B cell (primary cell): Measurements from ENCODE around the gene ZBTB4. TPM values are rescaled to one million over a fixed set of nuclear protein-coding genes. Genes with fewer than 3 reads are reported as not detected.

Experiments
- ATAC-seq: fragments of 200-7000 bp; cut with Tn5 transposase; one replicate; pipeline ENCODE4 v1.10.0; 2021; ENCODE audit warnings: low read depth, mild to moderate bottlenecking, moderate number of reproducible peaks, moderate library complexity
- CTCF ChIA-PET: fragments of 350-600 bp; sonication (Branson Sonifier 250); formaldehyde crosslinking; loops from one replicate; lab custom pipeline; 2021; ENCODE audit warnings: antibody characterized with exemption, inconsistent platforms; lab: Charles Lee
- POLR2A ChIA-PET: fragments of 350-600 bp; sonication (Branson Sonifier 250); formaldehyde crosslinking; loops from one replicate; lab custom pipeline; 2021; ENCODE audit warnings: antibody characterized with exemption; lab: Charles Lee
- DNase-seq: peaks from one replicate; pipeline ENCODE4 v3.0.0; 2013
- H2AFZ ChIP-seq: 2 replicates; pipeline ENCODE4 v1.6.1; 2012; ENCODE audit warnings: mild to moderate bottlenecking, low read depth, low read length; ENCODE audit not compliant: insufficient read depth, poor library complexity, severe bottlenecking
- H3K27ac ChIP-seq, 2 donors: 1 replicate in 1 of 2; 2 replicates in 1 of 2; pipeline ENCODE4 v1.5.1; 2012 to 2013; ENCODE audit warnings: low read length in 2 of 2, mild to moderate bottlenecking in 2 of 2, moderate library complexity in 1 of 2
- H3K27me3 ChIP-seq, 4 experiments: fragments of 200-600 bp in 1 of 4; sonication (generic) in 1 of 4; replicated peaks in 1 of 4; 1 replicate in 2 of 4; 2 replicates in 2 of 4; pipeline versions ENCODE4 v1.6.1 to v1.7.0; 2013 to 2016; ENCODE audit warnings: low read length in 3 of 4, mild to moderate bottlenecking in 2 of 4, mixed read lengths in 1 of 4, moderate library complexity in 1 of 4; ENCODE audit not compliant: insufficient read depth in 4 of 4, control insufficient read depth in 3 of 4; ENCODE audit errors: control extremely low read depth in 1 of 4
- H3K36me3 ChIP-seq, 2 experiments: replicated peaks in 1 of 2; 1 replicate in 1 of 2; 2 replicates in 1 of 2; pipeline versions ENCODE4 v1.6.1 to v1.7.1; 2013; ENCODE audit warnings: low read length in 1 of 2; ENCODE audit not compliant: insufficient read depth in 2 of 2, control insufficient read depth in 1 of 2; ENCODE audit errors: control extremely low read depth in 1 of 2, extremely low read depth in 1 of 2
- H3K4me1 ChIP-seq, 2 donors: fragments of 200-600 bp in 1 of 2; sonication (generic) in 1 of 2; 1 replicate in 1 of 2; 2 replicates in 1 of 2; pipeline versions ENCODE4 v1.5.1 to v1.6.1; 2013 to 2017; ENCODE audit warnings: low read length in 2 of 2; ENCODE audit not compliant: control insufficient read depth in 2 of 2, insufficient read depth in 2 of 2
- H3K4me2 ChIP-seq: replicated peaks from 2 replicates; pipeline ENCODE3; 2012; ENCODE audit warnings: mild to moderate bottlenecking, low read depth, low read length; ENCODE audit not compliant: poor library complexity, severe bottlenecking
- H3K4me3 ChIP-seq, 5 experiments: fragments of 200-600 bp in 1 of 5; sonication (generic) in 1 of 5; 1 replicate in 3 of 5; 2 replicates in 2 of 5; pipeline versions ENCODE4 v1.5.1 to v1.7.0; 2011 to 2016; ENCODE audit warnings: low read length in 4 of 5, mild to moderate bottlenecking in 4 of 5, low read depth in 2 of 5, control low read depth in 1 of 5, moderate library complexity in 1 of 5; ENCODE audit not compliant: insufficient read depth in 1 of 5; ENCODE audit errors: control extremely low read depth in 1 of 5, extremely low read depth in 1 of 5
- H3K79me2 ChIP-seq: fragments of 200-600 bp; sonication (generic); one replicate; pipeline ENCODE4 v1.6.0; 2016; ENCODE audit warnings: low read length; ENCODE audit not compliant: control insufficient read depth, insufficient read depth
- H3K9ac ChIP-seq: fragments of 200-600 bp; sonication (generic); 2 replicates; pipeline ENCODE4 v1.6.1; 2017; ENCODE audit warnings: mild to moderate bottlenecking, low read length, moderate library complexity
- H3K9me3 ChIP-seq, 3 donors: one replicate each; pipeline versions ENCODE4 v1.6.1 to v1.7.1; 2013; ENCODE audit warnings: low read length in 2 of 3; ENCODE audit not compliant: control insufficient read depth in 2 of 3, insufficient read depth in 1 of 3; ENCODE audit errors: control extremely low read depth in 1 of 3
- H4K20me1 ChIP-seq: 2 replicates; pipeline ENCODE4 v1.6.0; 2012; ENCODE audit warnings: mild to moderate bottlenecking, low read length; ENCODE audit not compliant: insufficient read depth, control insufficient read depth, poor library complexity, severe bottlenecking
- H3K27ac Mint-ChIP-seq: one replicate; pipeline ENCODE4 v1.8.0; 2021; ENCODE audit warnings: mixed read lengths
- H3K27me3 Mint-ChIP-seq: one replicate; pipeline ENCODE4 v1.8.0; 2021; ENCODE audit warnings: mixed read lengths
- H3K4me1 Mint-ChIP-seq: one replicate; pipeline ENCODE4 v1.8.0; 2021; ENCODE audit warnings: mixed read lengths
- H3K4me3 Mint-ChIP-seq: one replicate; pipeline ENCODE4 v1.8.0; 2021; ENCODE audit warnings: mixed read lengths
- H3K9me3 Mint-ChIP-seq: one replicate; pipeline ENCODE4 v1.8.0; 2022; ENCODE audit warnings: mixed read lengths; ENCODE audit not compliant: insufficient read depth
- EZH2 ChIP-seq: IDR thresholded peaks from 2 replicates; pipeline ENCODE4 v1.6.1; 2012; ENCODE audit warnings: borderline replicate concordance, low read depth, mild to moderate bottlenecking, moderate library complexity, low read length; ENCODE audit not compliant: insufficient read depth, poor library complexity, severe bottlenecking
- WGBS: methylation state at CpG from one replicate; pipeline ENCODE4 v1.1.5; 2013; ENCODE audit warnings: missing lambda C conversion rate; ENCODE audit not compliant: insufficient coverage; 5-methylcytosine and 5-hydroxymethylcytosine counted together
- intact Hi-C: fragments of 100-400 bp; cut with micrococcal nuclease; formaldehyde crosslinking; loops from one replicate; pipeline ENCODE4 v1.10.0; 2022
- polyA plus RNA-seq: library from polyadenylated mRNA; depleted of rRNA; stranded (reverse); fragments of >200 nt; gene quantifications from 2 replicates; pipeline ENCODE4 v1.2.3, GENCODE V29; 2012
- total RNA-seq, 2 donors: library from RNA; stranded (reverse); fragments of 120-200 nt in 1 of 2; gene quantifications; 1 replicate in 1 of 2; 2 replicates in 1 of 2; pipeline versions ENCODE4 v1.2.3 to v1.2.4, GENCODE V29; 2013 to 2022
- TF ChIP-seq, protein P1 (sequence below): fragments of 200-600 bp; IDR thresholded peaks from one replicate; pipeline ENCODE4 v1.8.0; 2022; ENCODE audit warnings: antibody characterized with exemption, mild to moderate bottlenecking

ZBTB4 gene
- total and polyA plus RNA-seq, 2 donors (not counting 1 experiment from before 2014, with no cell fraction given) = 19.2 to 62.4 TPM

DNA sequence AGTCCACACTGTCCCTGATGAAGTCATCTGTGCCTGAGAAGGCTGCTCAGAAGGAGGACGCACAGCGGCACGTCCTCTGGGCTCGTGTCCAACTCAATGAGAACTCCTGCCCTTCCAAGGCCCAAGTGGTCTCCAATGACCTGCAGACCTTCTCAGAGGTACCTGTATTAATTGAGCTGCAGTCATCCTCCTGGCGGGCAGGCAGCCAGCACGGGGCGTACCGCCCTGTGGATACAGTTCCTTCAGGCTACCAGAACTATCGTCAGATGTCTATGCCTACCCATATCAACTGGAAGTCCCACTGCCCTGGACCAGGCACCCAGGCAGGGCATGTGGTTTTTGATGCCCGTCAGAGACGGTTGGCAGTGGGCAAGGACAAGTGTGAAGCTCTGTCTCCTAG is 47.1 kb downstream of the ZBTB4 start:
- 96% methylated on average over 11 of the region's 11 CpGs for WGBS
- H4K20me1 ChIP-seq = peaks cover 13% of the 10 kb centered on the region

DNA sequence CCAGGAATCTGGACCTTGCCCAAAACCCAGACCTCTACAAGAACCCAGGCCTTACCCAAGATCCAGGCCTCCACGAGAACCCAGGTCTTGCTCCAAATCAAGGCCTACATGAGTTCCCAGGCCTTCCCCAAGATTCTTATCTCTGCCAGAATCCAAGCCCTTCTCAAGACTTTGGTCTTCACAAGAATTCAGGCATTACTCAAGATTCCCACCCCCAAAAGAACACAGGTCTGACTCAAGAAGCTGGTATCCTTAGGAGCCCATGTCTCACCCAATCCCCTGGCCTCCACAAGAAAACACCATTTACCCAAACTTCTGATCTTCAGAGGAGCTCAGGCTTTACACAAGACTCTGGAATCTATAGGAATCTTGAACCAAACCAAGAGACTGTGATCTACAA is 48.2 kb downstream of the ZBTB4 start:
- ATAC-seq = no peak
- Histone ChIP-seq H3K27ac (no peak overlapping the region), H3K4me2 (no peak overlapping the region), H3K9me3 (peaks cover 0 to 3% (median 0%) of the 10 kb centered on the region in 3 donors), H3K9ac (no peak overlapping the region), H3K4me1 (peaks cover 2 to 7% of the 10 kb centered on the region in 2 donors), H4K20me1 (peaks cover 3% of the 10 kb centered on the region), H3K36me3 (no peaks in the 10 kb centered on the region), H2AFZ (no peak overlapping the region), H3K79me2 (peaks cover 3% of the 10 kb centered on the region), H3K27me3 (no peaks in the 10 kb centered on the region), H3K4me3 (no peak overlapping the region)
- DNase-seq = no peak
- intact Hi-C loops = no loop called here
- Mint-ChIP-seq H3K4me3 (no peak overlapping the region), H3K27ac (no peak overlapping the region), H3K4me1 (peaks cover 10% of the 10 kb centered on the region), H3K9me3 (no peaks in the 10 kb centered on the region), H3K27me3 (peaks cover under 1% of the 10 kb centered on the region)
- ChIA-PET CTCF (no interaction called here), POLR2A (interaction anchor here (0.5 kb wide), 1 partner anchor 50 kb away, joined by 5 read pairs; the partner anchor contains the start of gene SLC35G6)
- TF ChIP-seq, protein P1, sequence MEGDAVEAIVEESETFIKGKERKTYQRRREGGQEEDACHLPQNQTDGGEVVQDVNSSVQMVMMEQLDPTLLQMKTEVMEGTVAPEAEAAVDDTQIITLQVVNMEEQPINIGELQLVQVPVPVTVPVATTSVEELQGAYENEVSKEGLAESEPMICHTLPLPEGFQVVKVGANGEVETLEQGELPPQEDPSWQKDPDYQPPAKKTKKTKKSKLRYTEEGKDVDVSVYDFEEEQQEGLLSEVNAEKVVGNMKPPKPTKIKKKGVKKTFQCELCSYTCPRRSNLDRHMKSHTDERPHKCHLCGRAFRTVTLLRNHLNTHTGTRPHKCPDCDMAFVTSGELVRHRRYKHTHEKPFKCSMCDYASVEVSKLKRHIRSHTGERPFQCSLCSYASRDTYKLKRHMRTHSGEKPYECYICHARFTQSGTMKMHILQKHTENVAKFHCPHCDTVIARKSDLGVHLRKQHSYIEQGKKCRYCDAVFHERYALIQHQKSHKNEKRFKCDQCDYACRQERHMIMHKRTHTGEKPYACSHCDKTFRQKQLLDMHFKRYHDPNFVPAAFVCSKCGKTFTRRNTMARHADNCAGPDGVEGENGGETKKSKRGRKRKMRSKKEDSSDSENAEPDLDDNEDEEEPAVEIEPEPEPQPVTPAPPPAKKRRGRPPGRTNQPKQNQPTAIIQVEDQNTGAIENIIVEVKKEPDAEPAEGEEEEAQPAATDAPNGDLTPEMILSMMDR = no peak
- no peak for TF ChIP-seq EZH2
- WGBS = 78% methylated on average over 1 of the region's 1 CpG

More for the DNA sequence above, 47.1 kb downstream of the ZBTB4 start:
- Histone ChIP-seq H3K9me3 (peaks cover 0 to 13% (median 0%) of the 10 kb centered on the region in 3 donors), H3K27ac (no peak overlapping the region), H3K4me2 (no peak overlapping the region), H2AFZ (no peak overlapping the region), H3K36me3 (no peaks in the 10 kb centered on the region), H3K4me1 (peaks cover 11 to 16% of the 10 kb centered on the region in 2 donors), H3K27me3 (no peaks in the 10 kb centered on the region), H3K4me3 (no peak overlapping the region), H3K9ac (no peak overlapping the region), H3K79me2 (peaks cover 8% of the 10 kb centered on the region)
- H3K4me1 Mint-ChIP-seq = peaks cover 17% of the 10 kb centered on the region
- DNase-seq = no peak
- H3K27ac Mint-ChIP-seq = no peak overlapping the region
- no peaks in the 10 kb centered on the region for H3K9me3 Mint-ChIP-seq
- H3K4me3 Mint-ChIP-seq = no peak overlapping the region
- intact Hi-C loops = no loop called here
- TF ChIP-seq, protein P1 = no peak
- no peak for TF ChIP-seq EZH2
- CTCF ChIA-PET = interaction anchor here (0.6 to 1.4 kb wide), 2 partner anchors 129 to 136 kb away, joined by 3 to 4 read pairs; no protein-coding TSS in a partner anchor
- H3K27me3 Mint-ChIP-seq = no peaks in the 10 kb centered on the region
- POLR2A ChIA-PET = interaction anchor here (0.6 kb wide), 1 partner anchor 14 kb away, joined by 6 read pairs; no protein-coding TSS in a partner anchor
- ATAC-seq = no peak
